DOHH2 (cell line): ENCODE results near the gene TEC.

Source experiments
- EZH2phosphoT487 ChIP-seq: fragments of 200-600 bp; sonication (generic); IDR thresholded peaks from 2 replicates; pipeline ENCODE4 v1.6.1; 2017; ENCODE audit warnings: borderline replicate concordance, mild to moderate bottlenecking, antibody characterized with exemption, low read length, moderate library complexity, mixed read lengths
- TF ChIP-seq, protein P1 (sequence below): fragments of 200-600 bp; sonication (generic); IDR thresholded peaks from one replicate; pipeline ENCODE4 v1.5.1; 2014; ENCODE audit warnings: antibody characterized with exemption, mild to moderate bottlenecking, low read depth, low read length; ENCODE audit not compliant: poor library complexity, severe bottlenecking

DNA sequence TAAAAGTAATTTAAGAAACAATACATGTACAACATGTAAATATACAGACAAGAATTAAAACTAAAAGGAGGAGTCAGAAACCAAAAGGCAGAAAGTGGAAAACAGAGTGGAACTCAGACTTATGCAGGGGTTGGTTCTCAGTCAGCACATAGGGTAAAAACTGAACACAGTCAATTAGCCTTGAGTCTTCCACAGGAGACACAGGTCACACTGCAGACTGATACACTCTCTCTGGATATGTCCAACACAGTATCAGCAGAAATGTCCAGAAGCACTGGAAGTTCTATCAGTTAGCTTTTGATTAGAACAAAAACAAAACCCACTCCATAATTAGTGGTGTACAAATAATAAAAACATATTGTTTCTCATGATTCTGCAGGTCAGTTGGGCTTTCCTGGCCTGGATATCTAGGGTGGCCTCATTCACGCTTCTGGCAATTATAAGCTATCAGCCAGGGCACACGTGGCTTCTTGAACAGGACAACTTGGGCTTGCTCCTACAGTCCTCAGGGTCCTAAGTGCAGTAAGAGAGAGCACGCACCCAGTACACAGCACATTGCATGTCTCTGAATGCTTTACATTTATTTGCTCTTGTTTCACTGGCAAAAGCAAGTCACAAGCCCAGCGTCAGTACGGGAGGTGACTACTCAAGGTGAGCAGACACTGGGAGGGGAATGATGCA lies 21.6 kb downstream of the TEC start:
- TF ChIP-seq, protein P1, sequence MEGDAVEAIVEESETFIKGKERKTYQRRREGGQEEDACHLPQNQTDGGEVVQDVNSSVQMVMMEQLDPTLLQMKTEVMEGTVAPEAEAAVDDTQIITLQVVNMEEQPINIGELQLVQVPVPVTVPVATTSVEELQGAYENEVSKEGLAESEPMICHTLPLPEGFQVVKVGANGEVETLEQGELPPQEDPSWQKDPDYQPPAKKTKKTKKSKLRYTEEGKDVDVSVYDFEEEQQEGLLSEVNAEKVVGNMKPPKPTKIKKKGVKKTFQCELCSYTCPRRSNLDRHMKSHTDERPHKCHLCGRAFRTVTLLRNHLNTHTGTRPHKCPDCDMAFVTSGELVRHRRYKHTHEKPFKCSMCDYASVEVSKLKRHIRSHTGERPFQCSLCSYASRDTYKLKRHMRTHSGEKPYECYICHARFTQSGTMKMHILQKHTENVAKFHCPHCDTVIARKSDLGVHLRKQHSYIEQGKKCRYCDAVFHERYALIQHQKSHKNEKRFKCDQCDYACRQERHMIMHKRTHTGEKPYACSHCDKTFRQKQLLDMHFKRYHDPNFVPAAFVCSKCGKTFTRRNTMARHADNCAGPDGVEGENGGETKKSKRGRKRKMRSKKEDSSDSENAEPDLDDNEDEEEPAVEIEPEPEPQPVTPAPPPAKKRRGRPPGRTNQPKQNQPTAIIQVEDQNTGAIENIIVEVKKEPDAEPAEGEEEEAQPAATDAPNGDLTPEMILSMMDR = no peak
- TF ChIP-seq EZH2phosphoT487 = no peak
